ENCODE data around the gene CDKL5.

The CDKL5 gene

DNA sequence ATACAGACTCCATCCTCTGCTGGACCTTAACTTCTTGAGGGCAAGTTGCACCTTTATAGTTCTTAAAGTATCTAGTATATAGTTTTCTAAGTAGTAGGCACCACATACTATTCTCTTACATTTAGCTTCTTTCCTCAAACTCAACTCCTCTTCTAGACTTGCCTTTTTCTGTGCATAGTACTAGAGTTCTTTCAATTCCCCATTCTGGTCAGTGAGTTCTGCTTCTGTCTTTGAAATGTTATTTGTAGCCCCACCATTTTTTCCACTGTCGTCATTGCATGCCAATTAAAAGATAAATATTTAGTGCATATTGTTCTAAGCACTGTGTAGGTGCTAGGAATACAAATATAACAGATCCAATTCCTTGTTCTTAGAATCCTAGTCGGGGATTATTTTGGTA is 31.6 kb downstream of the CDKL5 start:
- no peak overlapping the region for H3K27ac ChIP-seq
- TF ChIP-seq ZFX (IDR thresholded peaks at IDR 0.05) = no peak
- TF ChIP-seq, protein P1, sequence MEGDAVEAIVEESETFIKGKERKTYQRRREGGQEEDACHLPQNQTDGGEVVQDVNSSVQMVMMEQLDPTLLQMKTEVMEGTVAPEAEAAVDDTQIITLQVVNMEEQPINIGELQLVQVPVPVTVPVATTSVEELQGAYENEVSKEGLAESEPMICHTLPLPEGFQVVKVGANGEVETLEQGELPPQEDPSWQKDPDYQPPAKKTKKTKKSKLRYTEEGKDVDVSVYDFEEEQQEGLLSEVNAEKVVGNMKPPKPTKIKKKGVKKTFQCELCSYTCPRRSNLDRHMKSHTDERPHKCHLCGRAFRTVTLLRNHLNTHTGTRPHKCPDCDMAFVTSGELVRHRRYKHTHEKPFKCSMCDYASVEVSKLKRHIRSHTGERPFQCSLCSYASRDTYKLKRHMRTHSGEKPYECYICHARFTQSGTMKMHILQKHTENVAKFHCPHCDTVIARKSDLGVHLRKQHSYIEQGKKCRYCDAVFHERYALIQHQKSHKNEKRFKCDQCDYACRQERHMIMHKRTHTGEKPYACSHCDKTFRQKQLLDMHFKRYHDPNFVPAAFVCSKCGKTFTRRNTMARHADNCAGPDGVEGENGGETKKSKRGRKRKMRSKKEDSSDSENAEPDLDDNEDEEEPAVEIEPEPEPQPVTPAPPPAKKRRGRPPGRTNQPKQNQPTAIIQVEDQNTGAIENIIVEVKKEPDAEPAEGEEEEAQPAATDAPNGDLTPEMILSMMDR (conservative IDR thresholded peaks at IDR 0.05) = no peak

GRCh38 chrX:18461431-18461830 is 36.0 kb downstream of the CDKL5 start:
- TF ChIP-seq, protein P1 (conservative IDR thresholded peaks at IDR 0.05) = no peak
- TF ChIP-seq ZFX (IDR thresholded peaks at IDR 0.05) = no peak
- H3K27ac ChIP-seq = no peak overlapping the region

- no peak for TF ChIP-seq ZFX (IDR thresholded peaks at IDR 0.05)
- TF ChIP-seq, protein P1 (conservative IDR thresholded peaks at IDR 0.05) = no peak
- H3K27ac ChIP-seq = no peak overlapping the region
Observed at GRCh38 chrX:18464499-18464898, 39.1 kb downstream of the CDKL5 start.

DNA sequence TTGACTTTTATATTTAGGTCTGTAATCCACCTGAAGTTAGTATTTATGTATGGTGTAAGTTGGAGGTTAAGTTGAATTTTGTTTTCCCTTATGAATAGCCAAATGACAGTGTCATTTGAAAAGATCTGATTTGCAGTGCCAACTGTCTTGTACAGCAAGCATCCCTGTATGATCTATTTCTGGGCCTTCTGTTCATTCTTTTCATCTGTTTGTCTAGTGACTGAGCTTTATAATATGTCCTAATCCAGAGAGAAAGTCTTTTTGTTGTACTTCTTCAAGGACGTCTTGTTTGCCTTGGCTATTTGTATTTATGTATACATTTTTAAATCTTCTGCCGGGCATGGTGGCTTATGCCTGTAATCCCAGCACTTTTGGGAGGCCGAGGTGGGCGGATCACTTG is 39.6 kb downstream of the CDKL5 start:
- no peak overlapping the region for H3K27ac ChIP-seq
- TF ChIP-seq ZFX (IDR thresholded peaks at IDR 0.05) = no peak
- TF ChIP-seq, protein P1 (conservative IDR thresholded peaks at IDR 0.05) = no peak

GRCh38 chrX:18468599-18468998 is 43.2 kb downstream of the CDKL5 start:
- no peak for TF ChIP-seq ZFX (IDR thresholded peaks at IDR 0.05)
- TF ChIP-seq, protein P1 (conservative IDR thresholded peaks at IDR 0.05) = no peak
- H3K27ac ChIP-seq = no peak overlapping the region

GRCh38 chrX:18471296-18471695 is 45.9 kb downstream of the CDKL5 start:
- TF ChIP-seq ZFX (IDR thresholded peaks at IDR 0.05) = no peak
- TF ChIP-seq, protein P1 (conservative IDR thresholded peaks at IDR 0.05) = no peak
- H3K27ac ChIP-seq = no peak overlapping the region

GRCh38 chrX:18490806-18491555 is 65.6 kb downstream of the CDKL5 start:
- no peak overlapping the region for H3K27ac ChIP-seq
- no peak for TF ChIP-seq ZFX (IDR thresholded peaks at IDR 0.05)
- TF ChIP-seq, protein P1 (conservative IDR thresholded peaks at IDR 0.05) = no peak
